GM18951 (cell line): ENCODE data around the gene ZNRF1.
A peak's percentile ranks its signal among the peaks of the same experiment; 100 is the strongest.

Experiments used
- POLR2A ChIP-seq: IDR thresholded peaks from 4 replicates; pipeline ENCODE4 v1.6.1; 2011; ENCODE audit warnings: mild to moderate bottlenecking; ENCODE audit not compliant: insufficient read length, insufficient read depth; ENCODE audit errors: extremely low read depth
- in situ Hi-C: fragments of 300-500 bp; cut with MboI; formaldehyde crosslinking; loops from one replicate; pipeline ENCODE4 v1.12.0; 2022; ENCODE audit warnings: low sequenced_read_pairs, mixed read lengths, inconsistent platforms; ENCODE audit not compliant: unreplicated experiment

The ZNRF1 gene

DNA sequence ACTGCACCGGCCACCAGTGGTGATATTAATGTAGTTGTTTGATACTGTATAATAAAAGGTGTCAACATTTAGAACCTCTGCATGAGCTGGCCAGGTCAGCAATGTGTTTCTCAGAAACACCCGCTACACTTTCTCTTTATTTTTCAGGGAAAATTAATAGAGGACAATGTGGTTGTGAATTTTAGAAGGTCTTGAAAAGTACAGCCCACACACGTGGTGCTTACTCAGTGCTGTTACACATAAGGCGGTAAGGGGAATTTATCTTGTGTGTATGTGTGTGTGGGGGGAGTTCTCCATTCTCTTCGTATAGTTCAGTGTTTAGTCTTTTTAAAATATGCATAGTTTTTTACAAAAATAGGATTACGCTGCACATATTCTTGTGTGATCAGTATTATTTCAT, 145.1 kb downstream of the ZNRF1 start:
- in situ Hi-C loops: no loop called here
- no peak for TF ChIP-seq POLR2A

DNA sequence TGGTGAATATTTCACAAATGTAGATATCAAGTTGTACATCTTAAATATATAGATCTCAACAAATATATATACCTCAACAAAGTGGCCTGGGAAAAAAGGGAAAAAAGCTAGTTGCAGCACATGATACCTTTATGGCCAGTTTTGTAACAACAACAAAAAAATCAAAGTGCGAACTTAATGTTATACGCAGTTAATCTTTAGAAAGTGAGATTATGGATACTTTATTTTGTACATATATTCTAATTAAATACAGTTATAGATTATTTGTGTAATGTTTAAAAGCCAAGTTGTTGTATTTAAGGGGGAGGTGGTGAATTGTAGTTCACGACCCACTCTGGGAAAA, 149.1 kb downstream of the ZNRF1 start:
- no peak for TF ChIP-seq POLR2A
- in situ Hi-C loops: no loop called here

DNA sequence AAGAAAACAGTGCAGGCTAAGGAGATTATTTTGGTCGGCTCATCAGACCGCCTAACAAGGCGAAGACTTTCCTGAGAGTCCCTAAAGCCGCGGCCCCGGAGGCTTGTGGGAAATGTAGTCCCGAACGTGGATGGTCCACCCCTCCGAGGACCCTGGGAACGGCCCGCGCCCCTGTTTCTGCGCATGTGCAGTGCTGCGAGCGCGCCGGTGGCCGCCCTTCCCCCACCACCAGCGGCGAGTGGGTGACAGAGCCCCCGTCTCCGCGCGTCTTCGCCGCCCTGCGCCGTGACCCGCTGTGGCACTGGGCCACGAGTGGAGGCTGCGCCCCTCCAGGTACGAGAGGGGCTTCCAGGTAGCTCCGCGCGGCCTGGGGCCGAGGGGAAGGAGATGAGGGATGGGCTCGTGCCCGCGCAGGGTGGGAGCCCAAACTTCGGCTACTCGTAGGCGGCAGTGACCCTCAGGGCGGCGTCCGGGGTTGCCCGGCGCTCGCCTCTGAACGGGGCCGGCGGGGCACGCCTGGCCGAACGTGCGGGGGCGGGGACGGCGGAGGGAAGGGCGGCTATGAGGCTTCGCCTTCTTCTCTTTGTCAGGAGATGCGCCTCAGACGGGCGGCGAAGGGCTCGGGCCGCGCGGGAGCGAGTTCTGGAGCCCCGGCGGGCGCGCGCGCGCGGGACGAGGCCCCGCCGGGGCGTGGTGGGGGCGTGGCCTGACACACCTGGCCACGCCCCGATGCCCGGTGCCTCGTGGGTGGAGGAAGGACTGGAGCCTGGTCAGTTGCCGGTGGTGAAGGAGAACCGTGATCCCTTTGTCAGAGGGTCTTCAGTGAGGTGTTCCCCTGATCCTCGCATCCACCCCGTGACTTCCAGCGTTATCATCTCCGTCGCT, 149.7 kb downstream of the ZNRF1 start, which contains the start of gene ZFP1:
Gene ZFP1, plus strand, starts transcription at position 214 of the 885 bp plus-strand sequence. CDS start 4,428 bp downstream, outside the sequence.
- in situ Hi-C loops: no loop called here
- peak; percentile 76 for TF ChIP-seq POLR2A

- TF ChIP-seq POLR2A: no peak
- in situ Hi-C loops: no loop called here
These were observed 153.0 kb downstream of the ZNRF1 start for GRCh38 chr16:75151798-75152197.

DNA sequence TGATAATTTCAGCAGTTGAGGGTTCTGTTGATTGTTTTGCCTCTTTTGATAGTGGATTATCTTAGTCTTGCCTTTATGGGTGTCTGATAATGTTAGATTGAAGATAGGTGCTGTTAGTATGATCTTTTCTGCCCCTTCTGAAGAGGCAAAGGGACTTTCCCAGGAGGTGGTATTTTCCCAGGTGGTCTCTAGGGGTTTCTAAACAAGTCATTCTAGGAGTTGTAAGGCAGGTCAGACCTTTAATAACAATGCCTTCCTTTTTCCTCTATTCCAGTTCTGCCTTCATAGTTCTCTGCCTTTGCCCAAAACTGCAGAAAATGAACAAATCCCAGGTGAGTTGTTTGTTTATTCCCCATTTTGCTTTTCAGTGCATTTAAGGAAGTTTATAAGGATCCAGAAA, 153.8 kb downstream of the ZNRF1 start:
- in situ Hi-C loops: no loop called here
- TF ChIP-seq POLR2A: no peak

DNA sequence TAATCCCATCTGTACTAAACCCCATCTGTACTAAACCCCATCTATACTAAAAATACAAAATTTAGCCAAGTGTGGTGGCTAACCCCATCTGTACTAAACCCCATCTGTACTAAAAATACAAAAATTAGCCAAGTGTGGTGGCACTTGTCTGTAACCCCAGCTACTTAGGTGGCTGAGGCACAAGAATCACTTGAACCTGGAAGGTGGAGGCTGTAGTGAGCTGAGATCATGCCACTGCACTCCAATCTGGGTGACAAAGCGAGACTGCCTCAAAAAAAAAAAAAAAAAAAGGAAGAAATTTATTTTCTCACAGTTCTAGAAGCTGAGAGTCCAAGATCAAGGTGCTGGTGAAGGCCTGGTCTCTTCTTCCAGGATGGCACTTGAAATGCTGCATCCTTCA, 161.6 kb downstream of the ZNRF1 start:
- TF ChIP-seq POLR2A: no peak
- in situ Hi-C loops: no loop called here
